IMR-90 (cell line): ENCODE measurements around the gene PPFIA2. TPM values are rescaled to one million over a fixed set of nuclear protein-coding genes. Genes with fewer than 3 reads are reported as not detected.

Experiments used
- ATAC-seq: fragments of 200-7000 bp; cut with Tn5 transposase; 2 replicates; pipeline ENCODE4 v1.9.1; 2020; ENCODE audit warnings: low read depth, mild to moderate bottlenecking, moderate library complexity
- BruUV-seq: library from RNA; stranded (reverse); fragments of 400-500 nt; replicated peaks from 2 replicates; lab custom pipeline; 2021; lab: Mats Ljungman, UMichigan
- CTCF ChIA-PET: fragments of 300-600 bp; formaldehyde crosslinking; extraction: SDS; loops from one replicate; lab custom pipeline; 2021; ENCODE audit warnings: antibody characterized with exemption; lab: Yijun Ruan, JAX
- POLR2A ChIA-PET: fragments of 300-600 bp; sonication (Branson Sonifier 250); formaldehyde crosslinking; loops from one replicate; lab custom pipeline; 2022; ENCODE audit warnings: antibody characterized with exemption; ENCODE audit not compliant: unreplicated experiment; lab: Charles Lee
- DNase-seq: peaks from one replicate; pipeline ENCODE4 v3.0.0; 2013
- H2AFZ ChIP-seq: replicated peaks from 2 replicates; pipeline ENCODE3; 2013; ENCODE audit warnings: low read length, mild to moderate bottlenecking; ENCODE audit not compliant: poor library complexity
- H2AK5ac ChIP-seq: 2 replicates; pipeline ENCODE4 v1.6.1; 2013; ENCODE audit warnings: low read depth, low read length, inconsistent platforms
- H2AK9ac ChIP-seq: replicated peaks from 2 replicates; pipeline ENCODE3; 2013; ENCODE audit warnings: mild to moderate bottlenecking, low read depth, low read length, moderate library complexity; ENCODE audit not compliant: poor library complexity
- H2BK120ac ChIP-seq: 2 replicates; pipeline ENCODE4 v1.6.1; 2013; ENCODE audit warnings: low read depth, low read length, inconsistent platforms
- H2BK15ac ChIP-seq: 3 replicates; pipeline ENCODE4 v1.6.1; 2013; ENCODE audit warnings: low read depth, low read length, inconsistent platforms
- H2BK20ac ChIP-seq: 2 replicates; pipeline ENCODE4 v1.6.1; 2013; ENCODE audit warnings: low read depth, mild to moderate bottlenecking, inconsistent platforms, low read length, moderate library complexity
- H2BK5ac ChIP-seq: 2 replicates; pipeline ENCODE4 v1.6.1; 2013; ENCODE audit warnings: mild to moderate bottlenecking, low read depth, low read length, inconsistent platforms; ENCODE audit not compliant: poor library complexity, severe bottlenecking
- H3K14ac ChIP-seq: replicated peaks from 2 replicates; pipeline ENCODE4 v1.6.1; 2013; ENCODE audit warnings: low read depth, low read length, inconsistent platforms
- H3K18ac ChIP-seq: 2 replicates; pipeline ENCODE4 v1.6.1; 2013; ENCODE audit warnings: low read depth, low read length, control low read depth
- H3K23ac ChIP-seq: 2 replicates; pipeline ENCODE4 v1.6.1; 2013; ENCODE audit warnings: low read depth, low read length, inconsistent platforms
- H3K27ac ChIP-seq: 2 replicates; pipeline ENCODE4 v1.5.1; 2013; ENCODE audit warnings: mild to moderate bottlenecking, control low read depth, low read length; ENCODE audit not compliant: insufficient read depth
- H3K27me3 ChIP-seq: 2 replicates; pipeline ENCODE4 v1.6.1; 2013; ENCODE audit warnings: low read length; ENCODE audit not compliant: control insufficient read depth, insufficient read depth
- H3K36me3 ChIP-seq: 2 replicates; pipeline ENCODE4 v1.6.1; 2013; ENCODE audit warnings: low read length, mixed read lengths; ENCODE audit not compliant: control insufficient read depth, insufficient read depth
- H3K4ac ChIP-seq: 2 replicates; pipeline ENCODE4 v1.6.1; 2013; ENCODE audit warnings: low read depth, low read length, inconsistent platforms
- H3K4me1 ChIP-seq: 2 replicates; pipeline ENCODE4 v1.6.1; 2013; ENCODE audit warnings: low read length, mixed read lengths; ENCODE audit not compliant: control insufficient read depth, insufficient read depth
- H3K4me2 ChIP-seq: 2 replicates; pipeline ENCODE4 v1.6.1; 2013; ENCODE audit warnings: low read depth, mild to moderate bottlenecking, control low read depth, low read length, moderate library complexity
- H3K4me3 ChIP-seq: 2 replicates; pipeline ENCODE4 v1.5.1; 2013; ENCODE audit warnings: low read depth, mild to moderate bottlenecking, control low read depth, low read length, moderate library complexity; ENCODE audit not compliant: insufficient read depth
- H3K56ac ChIP-seq: 2 replicates; pipeline ENCODE4 v1.6.1; 2013; ENCODE audit warnings: low read length, inconsistent platforms; ENCODE audit not compliant: insufficient read depth; ENCODE audit errors: extremely low read depth
- H3K79me1 ChIP-seq, 2 experiments: 2 replicates each; pipeline ENCODE4 v1.6.1; 2013; ENCODE audit warnings: low read length in 2 of 2, inconsistent platforms in 1 of 2, low read depth in 1 of 2
- H3K9ac ChIP-seq: 2 replicates; pipeline ENCODE4 v1.6.1; 2013; ENCODE audit warnings: low read depth, low read length, control low read depth
- H3K9me1 ChIP-seq: 2 replicates; pipeline ENCODE4 v1.6.1; 2013; ENCODE audit warnings: low read length, inconsistent platforms; ENCODE audit not compliant: insufficient read depth
- H3K9me3 ChIP-seq: 2 replicates; pipeline ENCODE4 v1.6.1; 2013; ENCODE audit warnings: low read length; ENCODE audit not compliant: control insufficient read depth, insufficient read depth
- H4K20me1 ChIP-seq: 2 replicates; pipeline ENCODE4 v1.6.1; 2013; ENCODE audit warnings: low read length, inconsistent platforms; ENCODE audit not compliant: insufficient read depth
- H4K5ac ChIP-seq: 2 replicates; pipeline ENCODE4 v1.6.1; 2013; ENCODE audit warnings: mild to moderate bottlenecking, low read depth, low read length, control low read depth
- H4K8ac ChIP-seq, 2 experiments: 2 replicates each; pipeline ENCODE4 v1.6.1; 2013; ENCODE audit warnings: low read depth in 2 of 2, low read length in 2 of 2, control low read depth in 1 of 2, inconsistent platforms in 1 of 2
- H4K91ac ChIP-seq: 2 replicates; pipeline ENCODE4 v1.6.1; 2013; ENCODE audit warnings: low read depth, low read length, inconsistent platforms; ENCODE audit not compliant: insufficient read depth
- CEBPB ChIP-seq: IDR thresholded peaks from 2 replicates; pipeline ENCODE4 v1.6.1; 2012; ENCODE audit warnings: low read depth, low read length, improper control_type of control experiment
- MXI1 ChIP-seq: IDR thresholded peaks from 2 replicates; pipeline ENCODE4 v1.6.1; 2012; ENCODE audit warnings: low read depth, mild to moderate bottlenecking, low read length, moderate library complexity, borderline replicate concordance
- POLR2A ChIP-seq: IDR thresholded peaks from 2 replicates; pipeline ENCODE4 v1.6.1; 2012; ENCODE audit warnings: mild to moderate bottlenecking, low read depth, low read length
- WGBS, 2 experiments: methylation state at CpG; one replicate each; pipeline versions ENCODE4 v1.1.5 to v1.1.7; 2013; ENCODE audit warnings: missing lambda C conversion rate in 2 of 2; ENCODE audit not compliant: insufficient read length in 1 of 2; ENCODE audit errors: extremely low coverage in 2 of 2; 5-methylcytosine and 5-hydroxymethylcytosine counted together
- dilution Hi-C: fragments of 300-500 bp; cut with HindIII; formaldehyde crosslinking; loops from one replicate; pipeline ENCODE4 v1.14.3; 2018; ENCODE audit warnings: low sequenced_read_pairs; ENCODE audit not compliant: unreplicated experiment
- in situ Hi-C: fragments of 300-500 bp; cut with MboI; formaldehyde crosslinking; loops from 3 replicates; pipeline ENCODE4 v1.14.3; 2019; ENCODE audit warnings: low sequenced_read_pairs, inconsistent platforms, mixed read lengths
- intact Hi-C: fragments of 100-400 bp; cut with micrococcal nuclease; formaldehyde crosslinking; loops from 2 replicates; pipeline ENCODE4 v1.10.0; 2022
- polyA plus RNA-seq, 3 experiments: library from polyadenylated mRNA; depleted of rRNA; stranded (reverse); fragments of >200 nt; gene quantifications; 2 replicates each; pipeline ENCODE4 v1.2.3, GENCODE V29; 2012; ENCODE audit warnings: low replicate concordance in 1 of 3
- total RNA-seq: library from RNA; depleted of rRNA; stranded (reverse); fragments of >200 nt; gene quantifications from 2 replicates; pipeline ENCODE4 v1.2.3, GENCODE V29; 2012

PPFIA2 gene
- total and polyA plus RNA-seq, 2 of the 4 experiments (the other 2 are of a cell fraction), result 0.29 to 1.3 TPM

- CTCF ChIA-PET, result no interaction called here
- POLR2A ChIA-PET, result no interaction called here
- intact Hi-C loops (no loop called here), dilution Hi-C loops (no loop called here), in situ Hi-C loops (no loop called here)
- H3K23ac ChIP-seq, result no peak overlapping the region
- no peaks in the 10 kb centered on the region for H3K4me1 ChIP-seq
- no peak overlapping the region for H3K4me2 ChIP-seq
- TF ChIP-seq POLR2A (no peak), CEBPB (no peak), MXI1 (no peak)
- H2BK15ac ChIP-seq, result no peak overlapping the region
- no peak overlapping the region for H2AFZ ChIP-seq
- BruUV-seq, result no TSS peak
- H2AK5ac ChIP-seq, result no peak overlapping the region
- WGBS, 2 experiments, result no CpG with 5 or more reads among the region's 6 CpGs
- no peak overlapping the region for H4K5ac ChIP-seq
- H2BK120ac ChIP-seq, result no peak overlapping the region
- no peak overlapping the region for H3K4ac ChIP-seq
- H2BK5ac ChIP-seq, result no peak overlapping the region
- peaks cover 2% of the 10 kb centered on the region; the same call in 1 of the 2 replicates for H3K9me3 ChIP-seq
- H2AK9ac ChIP-seq, result no peak overlapping the region
- H3K56ac ChIP-seq, result no peak overlapping the region
- H3K18ac ChIP-seq, result no peak overlapping the region
- no peak overlapping the region for H3K4me3 ChIP-seq
- no peak overlapping the region for H3K14ac ChIP-seq
- no peak overlapping the region for H4K8ac ChIP-seq
- no peaks in the 10 kb centered on the region for H3K9me1 ChIP-seq
- no peaks in the 10 kb centered on the region for H4K20me1 ChIP-seq
- H3K27me3 ChIP-seq, result no peaks in the 10 kb centered on the region
- H2BK20ac ChIP-seq, result no peak overlapping the region
- ATAC-seq, result no peak
- no peak overlapping the region for H3K27ac ChIP-seq
- no peak overlapping the region for H4K91ac ChIP-seq
- H3K79me1 ChIP-seq, result no peaks in the 10 kb centered on the region
- H3K36me3 ChIP-seq, result no peaks in the 10 kb centered on the region
- no peak for DNase-seq
- no peak overlapping the region for H3K9ac ChIP-seq
Observed at GRCh38 chr12:81517296-81517695, 241.9 kb downstream of the PPFIA2 start.
